ENCODE results near the gene SRGAP2B. TPM values are rescaled to one million over a fixed set of nuclear protein-coding genes. Genes with fewer than 3 reads are reported as not detected.
"Not testable (repeated sequence)": the region's sequence is repeated elsewhere in the genome, so short reads cannot be mapped to it uniquely, and the experiment has no call there.

SRGAP2B gene
- total and polyA plus RNA-seq, 2 of the 4 experiments (the other 2 are of a cell fraction) = 15.9 to 50.7 TPM

DNA sequence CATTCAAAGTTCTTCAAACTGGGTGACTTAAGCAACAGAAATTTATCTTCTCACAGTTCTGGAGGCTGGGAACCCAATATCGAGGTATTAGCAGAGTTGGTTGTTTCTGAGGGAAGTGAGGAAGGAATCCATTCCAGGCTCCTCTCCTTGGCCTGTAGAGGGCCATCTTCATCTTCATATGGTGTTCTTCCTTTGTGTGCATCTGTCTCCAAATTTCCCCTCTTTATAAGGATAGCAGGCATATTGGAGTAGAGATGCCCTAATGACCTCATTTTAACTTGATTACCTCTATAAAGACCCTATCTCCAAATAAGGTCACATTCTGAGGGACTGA lies 27.9 kb upstream of the SRGAP2B start:
- H2BK15ac ChIP-seq (ENCODE audit: low read depth, low read length); H3K9ac ChIP-seq (ENCODE audit: low read depth, low read length); H3K4me1 ChIP-seq (ENCODE audit: control insufficient read depth, insufficient read depth, low read length); H2BK120ac ChIP-seq (ENCODE audit: low read depth, low read length); H3K56ac ChIP-seq (ENCODE audit: extremely low read depth, insufficient read depth, low read length); H3K9me3 ChIP-seq (ENCODE audit: control insufficient read depth, insufficient read depth, low read length); H3K4me2 ChIP-seq (ENCODE audit: low read depth, low read length); H3K4me3 ChIP-seq (ENCODE audit: insufficient read depth, low read depth, low read length); in situ Hi-C loops (cut with MboI; ENCODE audit: low sequenced_read_pairs); H3K79me1 ChIP-seq (ENCODE audit: low read depth in 1 of 2, low read length in 2 of 2); H3K27me3 ChIP-seq (ENCODE audit: control insufficient read depth, insufficient read depth, low read length); H4K5ac ChIP-seq (ENCODE audit: low read depth, low read length); H3K14ac ChIP-seq (replicated peaks; ENCODE audit: low read depth, low read length); H3K23ac ChIP-seq (ENCODE audit: low read depth, low read length); H3K36me3 ChIP-seq (ENCODE audit: control insufficient read depth, insufficient read depth, low read length); H2BK5ac ChIP-seq (ENCODE audit: low read depth, low read length, poor library complexity, severe bottlenecking); BruUV-seq (replicated peaks); H3K4ac ChIP-seq (ENCODE audit: low read depth, low read length); H2BK20ac ChIP-seq (ENCODE audit: low read depth, low read length); H4K8ac ChIP-seq (ENCODE audit: low read depth in 2 of 2, low read length in 2 of 2); intact Hi-C loops (cut with micrococcal nuclease); H2AK5ac ChIP-seq (ENCODE audit: low read depth, low read length); H3K18ac ChIP-seq (ENCODE audit: low read depth, low read length); dilution Hi-C loops (cut with HindIII; ENCODE audit: low sequenced_read_pairs, unreplicated experiment); H4K20me1 ChIP-seq (ENCODE audit: insufficient read depth, low read length); CTCF ChIA-PET; H2AFZ ChIP-seq (replicated peaks; ENCODE audit: low read length, poor library complexity); POLR2A ChIA-PET (ENCODE audit: unreplicated experiment); H2AK9ac ChIP-seq (replicated peaks; ENCODE audit: low read depth, low read length, poor library complexity); H3K9me1 ChIP-seq (ENCODE audit: insufficient read depth, low read length); H4K91ac ChIP-seq (ENCODE audit: insufficient read depth, low read depth, low read length); H3K27ac ChIP-seq (ENCODE audit: insufficient read depth, low read length); DNase-seq: not testable (repeated sequence)
- peak; percentile 18; the same call in 1 of the 2 replicates for ATAC-seq (ENCODE audit: low read depth)
- WGBS, 2 experiments (ENCODE audit: extremely low coverage in 2 of 2, insufficient read length in 1 of 2) = no CpG with 5 or more reads among the region's 1 CpG

GRCh38 chr1:145122344-145123061 lies 27.4 kb upstream of the SRGAP2B start:
- H2AK9ac ChIP-seq (replicated peaks; ENCODE audit: low read depth, low read length, poor library complexity); intact Hi-C loops (cut with micrococcal nuclease); H3K27ac ChIP-seq (ENCODE audit: insufficient read depth, low read length); H3K14ac ChIP-seq (replicated peaks; ENCODE audit: low read depth, low read length); BruUV-seq (replicated peaks); H4K91ac ChIP-seq (ENCODE audit: insufficient read depth, low read depth, low read length); H3K56ac ChIP-seq (ENCODE audit: extremely low read depth, insufficient read depth, low read length); H3K36me3 ChIP-seq (ENCODE audit: control insufficient read depth, insufficient read depth, low read length); H3K9ac ChIP-seq (ENCODE audit: low read depth, low read length); H2BK20ac ChIP-seq (ENCODE audit: low read depth, low read length); H3K4ac ChIP-seq (ENCODE audit: low read depth, low read length); H2AK5ac ChIP-seq (ENCODE audit: low read depth, low read length); H3K9me3 ChIP-seq (ENCODE audit: control insufficient read depth, insufficient read depth, low read length); DNase-seq; dilution Hi-C loops (cut with HindIII; ENCODE audit: low sequenced_read_pairs, unreplicated experiment); H3K4me3 ChIP-seq (ENCODE audit: insufficient read depth, low read depth, low read length); H4K20me1 ChIP-seq (ENCODE audit: insufficient read depth, low read length); H3K4me1 ChIP-seq (ENCODE audit: control insufficient read depth, insufficient read depth, low read length); H4K8ac ChIP-seq (ENCODE audit: low read depth in 2 of 2, low read length in 2 of 2); H3K18ac ChIP-seq (ENCODE audit: low read depth, low read length); CTCF ChIA-PET; H3K4me2 ChIP-seq (ENCODE audit: low read depth, low read length); H2BK5ac ChIP-seq (ENCODE audit: low read depth, low read length, poor library complexity, severe bottlenecking); H3K79me1 ChIP-seq (ENCODE audit: low read depth in 1 of 2, low read length in 2 of 2); H3K23ac ChIP-seq (ENCODE audit: low read depth, low read length); POLR2A ChIA-PET (ENCODE audit: unreplicated experiment); H3K9me1 ChIP-seq (ENCODE audit: insufficient read depth, low read length); H2BK15ac ChIP-seq (ENCODE audit: low read depth, low read length); H4K5ac ChIP-seq (ENCODE audit: low read depth, low read length); in situ Hi-C loops (cut with MboI; ENCODE audit: low sequenced_read_pairs); H2BK120ac ChIP-seq (ENCODE audit: low read depth, low read length); H2AFZ ChIP-seq (replicated peaks; ENCODE audit: low read length, poor library complexity); H3K27me3 ChIP-seq (ENCODE audit: control insufficient read depth, insufficient read depth, low read length): not testable (repeated sequence)
- no CpG with 5 or more reads among the region's 7 CpGs for WGBS, 2 experiments (ENCODE audit: extremely low coverage in 2 of 2, insufficient read length in 1 of 2)
- ATAC-seq (ENCODE audit: low read depth) = peak; percentile 84
